Gastrocnemius medialis (tissue), 4 donors: ENCODE data around the gene LUC7L2. TPM values are rescaled to one million over a fixed set of nuclear protein-coding genes. Genes with fewer than 3 reads are reported as not detected.

Experiments
- ATAC-seq, 2 donors: fragments of 150-250 bp; one replicate each; pipeline ENCODE4 v1.9.1; 2016
- DNase-seq, 2 donors: peaks; one replicate each; pipeline ENCODE4 v3.0.0-alpha.2; 2019
- H3K27ac ChIP-seq, 4 donors: fragments of 200-600 bp; sonication (generic); 1 replicate in 1 of 4; 2 replicates in 3 of 4; pipeline ENCODE4 v1.5.1; 2016 to 2018; ENCODE audit warnings: mild to moderate bottlenecking in 2 of 4, moderate library complexity in 1 of 4
- H3K27me3 ChIP-seq, 3 donors: fragments of 200-600 bp; sonication (generic) in 2 of 3; 1 replicate in 1 of 3; 2 replicates in 2 of 3; pipeline versions ENCODE4 v1.5.1 to v1.6.0; 2016 to 2019; ENCODE audit warnings: mild to moderate bottlenecking in 1 of 3, moderate library complexity in 1 of 3
- H3K36me3 ChIP-seq, 2 donors: fragments of 200-600 bp; sonication (generic) in 1 of 2; one replicate each; pipeline ENCODE4 v1.5.1; 2017 to 2018
- H3K4me1 ChIP-seq, 2 donors: fragments of 200-600 bp; sonication (generic) in 1 of 2; one replicate each; pipeline ENCODE4 v1.5.1; 2016 to 2017; ENCODE audit warnings: mild to moderate bottlenecking in 2 of 2
- H3K4me3 ChIP-seq, 4 donors: fragments of 200-600 bp; sonication (generic) in 3 of 4; 1 replicate in 1 of 4; 2 replicates in 3 of 4; pipeline ENCODE4 v1.5.1; 2016 to 2019; ENCODE audit warnings: mild to moderate bottlenecking in 2 of 4
- H3K9me3 ChIP-seq, 3 donors: fragments of 200-600 bp; sonication (generic) in 2 of 3; 1 replicate in 1 of 3; 2 replicates in 2 of 3; pipeline ENCODE4 v1.5.1; 2016 to 2019
- CTCF ChIP-seq, 5 experiments: fragments of 450-650 bp in 3 of 5; fragments of 200-600 bp in 2 of 5; sonication (generic) in 2 of 5; IDR thresholded peaks in 4 of 5; conservative IDR thresholded peaks in 1 of 5; 1 replicate in 4 of 5; 2 replicates in 1 of 5; pipeline ENCODE4 v1.5.1; 2016 to 2019; ENCODE audit warnings: antibody characterized with exemption in 5 of 5, mild to moderate bottlenecking in 3 of 5, moderate library complexity in 3 of 5
- POLR2A ChIP-seq, 2 donors: fragments of 450-650 bp; IDR thresholded peaks; one replicate each; pipeline ENCODE4 v1.6.1; 2017; ENCODE audit warnings: antibody characterized with exemption in 2 of 2, mild to moderate bottlenecking in 2 of 2, moderate library complexity in 2 of 2
- in situ Hi-C, 4 donors: fragments of 200-750 bp; cut with MboI; loops; one replicate each; pipeline versions ENCODE4 v1.15.0 to v1.8.0; 2017; ENCODE audit warnings: low sequenced_read_pairs in 4 of 4
- intact Hi-C: fragments of 100-400 bp; cut with DNase I; formaldehyde crosslinking; loops from one replicate; pipeline ENCODE4 v1.15.1; 2023; ENCODE audit warnings: low total_unique reads
- total RNA-seq, 4 donors: library from RNA; depleted of rRNA; stranded (reverse); fragments of >200 nt; gene quantifications; one replicate each; pipeline versions ENCODE4 v1.1.0 to v1.2.3, GENCODE V29; 2016

Gene LUC7L2
- total RNA-seq, 4 donors from 2014 or later = 49.2 to 79.7 (median 54.0) TPM

GRCh38 chr7:139416405-139416804 lies 56.7 kb downstream of the LUC7L2 start:
- no peak for DNase-seq
- Histone ChIP-seq H3K9me3 (no peaks in the 10 kb centered on the region), H3K27ac (no peak overlapping the region), H3K27me3 (no peaks in the 10 kb centered on the region), H3K36me3 (peaks cover 0 to 79% of the 10 kb centered on the region in 2 donors), H3K4me1 (no peaks in the 10 kb centered on the region), H3K4me3 (no peak overlapping the region)
- intact Hi-C loops (no loop called here), in situ Hi-C loops (no loop called here)
- TF ChIP-seq POLR2A (IDR thresholded peaks at IDR 0.05) (no peak), CTCF (IDR thresholded peaks at IDR 0.05 in 4 of 5, conservative IDR thresholded peaks at IDR 0.05 in 1 of 5) (no peak)
- ATAC-seq = no peak

- Histone ChIP-seq H3K4me1 (no peaks in the 10 kb centered on the region), H3K4me3 (no peak overlapping the region), H3K27me3 (no peaks in the 10 kb centered on the region), H3K27ac (no peak overlapping the region), H3K9me3 (no peaks in the 10 kb centered on the region), H3K36me3 (peaks cover 0 to 74% of the 10 kb centered on the region in 2 donors)
- no peak for ATAC-seq
- in situ Hi-C loops (no loop called here), intact Hi-C loops (no loop called here)
- no peak for DNase-seq
- no peak for TF ChIP-seq POLR2A (IDR thresholded peaks at IDR 0.05)
- no peak for TF ChIP-seq CTCF (IDR thresholded peaks at IDR 0.05 in 4 of 5, conservative IDR thresholded peaks at IDR 0.05 in 1 of 5)
These were observed 57.8 kb downstream of the LUC7L2 start for GRCh38 chr7:139417478-139417877.

- in situ Hi-C loops (no loop called here), intact Hi-C loops (loop anchor here (5.0 kb wide), 1 partner anchor 59 kb away; no protein-coding TSS in a partner anchor)
- H3K4me1 ChIP-seq = peaks cover 2 to 8% of the 10 kb centered on the region in 2 donors
- DNase-seq = no peak
- TF ChIP-seq POLR2A (IDR thresholded peaks at IDR 0.05) (no peak), CTCF (IDR thresholded peaks at IDR 0.05 in 4 of 5, conservative IDR thresholded peaks at IDR 0.05 in 1 of 5) (no peak)
- H3K9me3 ChIP-seq = no peaks in the 10 kb centered on the region
- ATAC-seq = no peak
- peak overlapping the region in 3 of 4 donors; percentile 7 to 44 (median 16) for H3K27ac ChIP-seq
- H3K36me3 ChIP-seq = peaks cover 0 to 59% of the 10 kb centered on the region in 2 donors
- H3K27me3 ChIP-seq = no peaks in the 10 kb centered on the region
- H3K4me3 ChIP-seq = no peak overlapping the region
These were observed 61.4 kb downstream of the LUC7L2 start for GRCh38 chr7:139421123-139421522.

GRCh38 chr7:139422126-139422525 lies 62.4 kb downstream of the LUC7L2 start:
- TF ChIP-seq CTCF (IDR thresholded peaks at IDR 0.05 in 4 of 5, conservative IDR thresholded peaks at IDR 0.05 in 1 of 5) (no peak), POLR2A (IDR thresholded peaks at IDR 0.05) (no peak)
- Histone ChIP-seq H3K36me3 (peaks cover 0 to 49% of the 10 kb centered on the region in 2 donors), H3K27ac (peak overlapping the region in 2 of 4 donors; percentile 44 to 54), H3K4me3 (no peak overlapping the region), H3K27me3 (no peaks in the 10 kb centered on the region), H3K9me3 (no peaks in the 10 kb centered on the region), H3K4me1 (peaks cover 12 to 18% of the 10 kb centered on the region in 2 donors)
- no peak for DNase-seq
- no peak for ATAC-seq
- intact Hi-C loops = loop anchor here (5.0 kb wide), 1 partner anchor 60 kb away; no protein-coding TSS in a partner anchor
- in situ Hi-C loops = no loop called here

GRCh38 chr7:139423091-139423490 lies 63.4 kb downstream of the LUC7L2 start:
- TF ChIP-seq POLR2A (IDR thresholded peaks at IDR 0.05) = no peak
- Histone ChIP-seq H3K4me1 (peaks cover 12 to 18% of the 10 kb centered on the region in 2 donors), H3K27ac (no peak overlapping the region), H3K36me3 (peaks cover 0 to 40% of the 10 kb centered on the region in 2 donors), H3K9me3 (no peaks in the 10 kb centered on the region), H3K27me3 (no peaks in the 10 kb centered on the region), H3K4me3 (no peak overlapping the region)
- intact Hi-C loops (loop anchor here (5.0 kb wide), 1 partner anchor 61 kb away; no protein-coding TSS in a partner anchor), in situ Hi-C loops (no loop called here)
- DNase-seq (no peak), ATAC-seq (no peak)
